A549 (cell line): ENCODE measurements around the gene STARD13.

ENCODE experiments used
- CTCF ChIP-seq: fragments of >200 bp; sonication (Bioruptor Twin); formaldehyde crosslinking; IDR thresholded peaks from 3 replicates; pipeline ENCODE4 v1.5.1; 2016
- MYC ChIP-seq: IDR thresholded peaks from 2 replicates; pipeline ENCODE4 v1.6.1; 2012; ENCODE audit warnings: mild to moderate bottlenecking, inconsistent platforms, low read length, improper control_type of control experiment, borderline replicate concordance

GRCh38 chr13:33292712-33293111, 7.2 kb upstream of the STARD13 start:
- TF ChIP-seq MYC, result no peak
- TF ChIP-seq CTCF, result no peak
